Activated naive CD4-positive, alpha-beta T cell treated with anti-CD3 and anti-CD28 coated beads, Interleukin-2, amount 10 ng/mL, durations not matched to agents 5 hours and 36 hours (primary cell): ENCODE results near the gene TMEM31. TPM values are rescaled to one million over a fixed set of nuclear protein-coding genes. Genes with fewer than 3 reads are reported as not detected.

Source experiments
- total RNA-seq, 2 experiments: library from RNA; stranded (reverse); gene quantifications; one replicate each; pipeline ENCODE4 v1.2.3, GENCODE V29; 2021

Gene TMEM31
- total RNA-seq = not detected

GRCh38 chrX:103710609-103711008, at the start of gene TMEM31:
Gene TMEM31, plus strand, starts transcription at chrX:103710909. Its CDS starts 1,350 bp downstream, at chrX:103712259.

GRCh38 chrX:103686199-103687072, 24.3 kb upstream of the TMEM31 start, which contains the start of gene MORF4L2:
Gene MORF4L2, minus strand, starts transcription at chrX:103686699. Its CDS starts 9,672 bp downstream, at chrX:103677027.

Other genes starting within 250 kb of the TMEM31 start
- gene RAB40A, start 191.4 kb upstream of the TMEM31 start, total RNA-seq = under 1 TPM in 1 of 2 experiments, not detected in 1; 0.07 TPM
- gene TCEAL4, start 125.4 kb upstream of the TMEM31 start, total RNA-seq = 1 to 10 TPM; 2.2 to 4.0 TPM
- gene TCEAL3, start 102.9 kb upstream of the TMEM31 start, total RNA-seq = 1 to 10 TPM; 2.1 to 2.3 TPM
- gene TCEAL1, start 81.9 kb upstream of the TMEM31 start, total RNA-seq = 1 to 10 TPM; 5.0 to 5.8 TPM
- 100 to 1,000 TPM; 108 to 110 TPM for gene MORF4L2, start 24.2 kb upstream of the TMEM31 start, total RNA-seq
- gene PLP1, start 65.9 kb downstream of the TMEM31 start, total RNA-seq = not detected
- gene RAB9B, start 121.3 kb downstream of the TMEM31 start, total RNA-seq = under 1 TPM; 0.63 to 0.79 TPM